Measurements from ENCODE around the gene CCDC30. TPM values are rescaled to one million over a fixed set of nuclear protein-coding genes. Genes with fewer than 3 reads are reported as not detected.
A peak's percentile ranks its signal among the peaks of the same experiment; 100 is the strongest.
"Not testable (repeated sequence)": the region's sequence is repeated elsewhere in the genome, so short reads cannot be mapped to it uniquely, and the experiment has no call there.

CCDC30 gene
- total RNA-seq, 1 experiment from 2014 or later = 0.84 TPM

- no peak for DNase-seq (ENCODE audit: extremely low read depth, low read depth)
Observed at GRCh38 chr1:42518908-42519307, 55.8 kb downstream of the CCDC30 start.

GRCh38 chr1:42523171-42523570, 60.1 kb downstream of the CCDC30 start:
- no peak for DNase-seq (ENCODE audit: extremely low read depth, low read depth)

- no peak for DNase-seq (ENCODE audit: extremely low read depth, low read depth)
Observed at GRCh38 chr1:42524330-42524729, 61.2 kb downstream of the CCDC30 start.

GRCh38 chr1:42529724-42530181, 66.7 kb downstream of the CCDC30 start:
- DNase-seq (ENCODE audit: extremely low read depth, low read depth) = peak; percentile 15

- DNase-seq (ENCODE audit: extremely low read depth, low read depth) = no peak
Observed at GRCh38 chr1:42531043-42531442, 68.0 kb downstream of the CCDC30 start.

GRCh38 chr1:42533101-42533863, 70.2 kb downstream of the CCDC30 start:
- DNase-seq (ENCODE audit: extremely low read depth, low read depth) = no peak

- DNase-seq (ENCODE audit: extremely low read depth, low read depth) = no peak
Observed at GRCh38 chr1:42541104-42541503, 78.0 kb downstream of the CCDC30 start.

GRCh38 chr1:42551180-42551579, 88.1 kb downstream of the CCDC30 start:
- no peak for DNase-seq (ENCODE audit: extremely low read depth, low read depth)

- no peak for DNase-seq (ENCODE audit: extremely low read depth, low read depth)
Observed at GRCh38 chr1:42551590-42551989, 88.5 kb downstream of the CCDC30 start.

GRCh38 chr1:42552636-42553035, 89.5 kb downstream of the CCDC30 start:
- DNase-seq (ENCODE audit: extremely low read depth, low read depth) = no peak

GRCh38 chr1:42557230-42557851, 94.3 kb downstream of the CCDC30 start:
- no peak for DNase-seq (ENCODE audit: extremely low read depth, low read depth)

GRCh38 chr1:42567038-42567437, 104.0 kb downstream of the CCDC30 start:
- no peak for DNase-seq (ENCODE audit: extremely low read depth, low read depth)

- no peak for DNase-seq (ENCODE audit: extremely low read depth, low read depth)
Observed at GRCh38 chr1:42576935-42577334, 113.8 kb downstream of the CCDC30 start.

GRCh38 chr1:42586016-42586415, 122.9 kb downstream of the CCDC30 start:
- DNase-seq (ENCODE audit: extremely low read depth, low read depth) = no peak

- no peak for DNase-seq (ENCODE audit: extremely low read depth, low read depth)
Observed at GRCh38 chr1:42587753-42588152, 124.7 kb downstream of the CCDC30 start.

- no peak for DNase-seq (ENCODE audit: extremely low read depth, low read depth)
Observed at GRCh38 chr1:42592811-42593210, 129.7 kb downstream of the CCDC30 start.

GRCh38 chr1:42593486-42594100, 130.5 kb downstream of the CCDC30 start:
- DNase-seq (ENCODE audit: extremely low read depth, low read depth) = no peak

- no peak for DNase-seq (ENCODE audit: extremely low read depth, low read depth)
Observed at GRCh38 chr1:42601472-42601871, 138.4 kb downstream of the CCDC30 start.

- no peak for DNase-seq (ENCODE audit: extremely low read depth, low read depth)
Observed at GRCh38 chr1:42613803-42614131, 150.7 kb downstream of the CCDC30 start.

GRCh38 chr1:42618866-42619265, 155.8 kb downstream of the CCDC30 start:
- no peak for DNase-seq (ENCODE audit: extremely low read depth, low read depth)

- DNase-seq (ENCODE audit: extremely low read depth, low read depth) = no peak
Observed at GRCh38 chr1:42620307-42620706, 157.2 kb downstream of the CCDC30 start.

GRCh38 chr1:42621180-42621579, 158.1 kb downstream of the CCDC30 start:
- DNase-seq (ENCODE audit: extremely low read depth, low read depth) = not testable (repeated sequence)
